Astrocyte (in vitro differentiated cells and primary cell): ENCODE data around the gene MOK. TPM values are rescaled to one million over a fixed set of nuclear protein-coding genes. Genes with fewer than 3 reads are reported as not detected.

Experiments
- DNase-seq: peaks from one replicate; pipeline ENCODE4 v3.0.0-alpha.2; 2010; ENCODE audit warnings: low read depth
- FAIRE-seq: peaks from 2 replicates; lab custom pipeline; 2011; peaks lifted over from hg19 to GRCh38; lab: Jason Lieb, UNC
- H2AFZ ChIP-seq: 2 replicates; pipeline ENCODE4 v1.6.0; 2012; ENCODE audit warnings: low read depth, low read length, inconsistent platforms
- H3K27ac ChIP-seq: 2 replicates; pipeline ENCODE4 v1.5.1; 2011; ENCODE audit warnings: low read depth, low read length, inconsistent platforms
- H3K27me3 ChIP-seq: 2 replicates; pipeline ENCODE4 v1.6.0; 2011; ENCODE audit warnings: low read length, inconsistent platforms; ENCODE audit not compliant: insufficient read depth
- H3K36me3 ChIP-seq: 2 replicates; pipeline ENCODE4 v1.5.1; 2011; ENCODE audit warnings: low read length, inconsistent platforms; ENCODE audit not compliant: insufficient read depth
- H3K4me1 ChIP-seq: 2 replicates; pipeline ENCODE4 v1.5.1; 2011; ENCODE audit warnings: low read length, inconsistent platforms; ENCODE audit not compliant: insufficient read depth
- H3K4me2 ChIP-seq: 2 replicates; pipeline ENCODE4 v1.6.0; 2012; ENCODE audit warnings: low read length, inconsistent platforms
- H3K4me3 ChIP-seq: 2 replicates; pipeline ENCODE4 v1.5.1; 2011; ENCODE audit warnings: low read depth, mild to moderate bottlenecking, low read length, inconsistent platforms; ENCODE audit not compliant: insufficient read depth
- H3K79me2 ChIP-seq: 2 replicates; pipeline ENCODE4 v1.6.0; 2012; ENCODE audit warnings: mild to moderate bottlenecking, low read length, inconsistent platforms; ENCODE audit not compliant: insufficient read depth
- H3K9ac ChIP-seq: 2 replicates; pipeline ENCODE4 v1.6.0; 2012; ENCODE audit warnings: mild to moderate bottlenecking, low read length, inconsistent platforms
- H3K9me3 ChIP-seq: 2 replicates; pipeline ENCODE4 v1.5.1; 2012; ENCODE audit warnings: low read depth, mild to moderate bottlenecking, low read length, inconsistent platforms; ENCODE audit not compliant: insufficient read depth
- H4K20me1 ChIP-seq: 2 replicates; pipeline ENCODE4 v1.6.0; 2012; ENCODE audit warnings: low read length, inconsistent platforms; ENCODE audit not compliant: insufficient read depth
- H3K27ac Mint-ChIP-seq: one replicate; pipeline ENCODE4 v1.8.0; 2021; ENCODE audit warnings: mild to moderate bottlenecking, mixed read lengths; ENCODE audit not compliant: unreplicated experiment
- H3K27me3 Mint-ChIP-seq: one replicate; pipeline ENCODE4 v1.8.0; 2021; ENCODE audit warnings: low read depth, mixed read lengths; ENCODE audit not compliant: unreplicated experiment
- H3K36me3 Mint-ChIP-seq: one replicate; pipeline ENCODE4 v1.8.0; 2021; ENCODE audit warnings: low read depth, mixed read lengths; ENCODE audit not compliant: unreplicated experiment
- H3K4me1 Mint-ChIP-seq: one replicate; pipeline ENCODE4 v1.8.0; 2021; ENCODE audit warnings: low read depth, mixed read lengths; ENCODE audit not compliant: unreplicated experiment
- H3K4me3 Mint-ChIP-seq: one replicate; pipeline ENCODE4 v1.8.0; 2021; ENCODE audit warnings: mild to moderate bottlenecking, moderate library complexity, mixed read lengths; ENCODE audit not compliant: unreplicated experiment
- H3K9me3 Mint-ChIP-seq: one replicate; pipeline ENCODE4 v1.8.0; 2021; ENCODE audit warnings: mild to moderate bottlenecking, mixed read lengths; ENCODE audit not compliant: unreplicated experiment
- CTCF ChIP-seq: IDR thresholded peaks from 2 replicates; pipeline ENCODE4 v1.5.1; 2011; ENCODE audit warnings: low read depth, mild to moderate bottlenecking, inconsistent platforms, low read length, moderate library complexity; ENCODE audit not compliant: insufficient read depth
- EZH2 ChIP-seq: IDR thresholded peaks from 2 replicates; pipeline ENCODE4 v1.6.1; 2012; ENCODE audit warnings: mild to moderate bottlenecking, low read length, inconsistent platforms; ENCODE audit not compliant: insufficient read depth
- total RNA-seq: library from RNA; stranded (reverse); gene quantifications from 2 replicates; pipeline ENCODE4 v1.2.1, GENCODE V29; 2021

The MOK gene
- total RNA-seq, 1 donor from 2014 or later: 9.3 TPM

- no peaks in the 10 kb centered on the region for H3K27me3 ChIP-seq
- H3K4me3 ChIP-seq: no peak overlapping the region
- FAIRE-seq (no peak), DNase-seq (no peak)
- H2AFZ ChIP-seq: no peak overlapping the region
- H3K4me1 Mint-ChIP-seq: peaks cover 24% of the 10 kb centered on the region
- H3K9me3 Mint-ChIP-seq: no peaks in the 10 kb centered on the region
- H3K36me3 Mint-ChIP-seq: peaks cover 2% of the 10 kb centered on the region
- no peaks in the 10 kb centered on the region for H3K79me2 ChIP-seq
- H3K9ac ChIP-seq: no peak overlapping the region
- no peaks in the 10 kb centered on the region for H4K20me1 ChIP-seq
- H3K27ac ChIP-seq: peak overlapping the region; percentile 39
- H3K27ac Mint-ChIP-seq: no peak overlapping the region
- H3K36me3 ChIP-seq: no peaks in the 10 kb centered on the region
- peaks cover 27% of the 10 kb centered on the region for H3K4me1 ChIP-seq
- no peak overlapping the region for H3K4me3 Mint-ChIP-seq
- H3K27me3 Mint-ChIP-seq: no peaks in the 10 kb centered on the region
- H3K9me3 ChIP-seq: no peaks in the 10 kb centered on the region
- TF ChIP-seq CTCF (no peak), EZH2 (no peak)
- no peak overlapping the region for H3K4me2 ChIP-seq
Measured at GRCh38 chr14:102275866-102276265, 29.1 kb downstream of the MOK start.

GRCh38 chr14:102272392-102272791, 32.6 kb downstream of the MOK start:
- H4K20me1 ChIP-seq: no peaks in the 10 kb centered on the region
- no peaks in the 10 kb centered on the region for H3K36me3 ChIP-seq
- Mint-ChIP-seq H3K27me3 (no peaks in the 10 kb centered on the region), H3K9me3 (no peaks in the 10 kb centered on the region), H3K36me3 (no peaks in the 10 kb centered on the region), H3K4me3 (no peak overlapping the region), H3K4me1 (no peaks in the 10 kb centered on the region), H3K27ac (no peak overlapping the region)
- H3K9me3 ChIP-seq: no peaks in the 10 kb centered on the region
- no peak overlapping the region for H3K4me2 ChIP-seq
- no peaks in the 10 kb centered on the region for H3K79me2 ChIP-seq
- no peak overlapping the region for H2AFZ ChIP-seq
- H3K4me1 ChIP-seq: no peaks in the 10 kb centered on the region
- peak overlapping the region; percentile 69 for H3K27ac ChIP-seq
- no peaks in the 10 kb centered on the region for H3K27me3 ChIP-seq
- TF ChIP-seq EZH2 (no peak), CTCF (no peak)
- FAIRE-seq (no peak), DNase-seq (peak; percentile 60)
- H3K9ac ChIP-seq: peak overlapping the region; percentile 38
- no peak overlapping the region for H3K4me3 ChIP-seq

DNA sequence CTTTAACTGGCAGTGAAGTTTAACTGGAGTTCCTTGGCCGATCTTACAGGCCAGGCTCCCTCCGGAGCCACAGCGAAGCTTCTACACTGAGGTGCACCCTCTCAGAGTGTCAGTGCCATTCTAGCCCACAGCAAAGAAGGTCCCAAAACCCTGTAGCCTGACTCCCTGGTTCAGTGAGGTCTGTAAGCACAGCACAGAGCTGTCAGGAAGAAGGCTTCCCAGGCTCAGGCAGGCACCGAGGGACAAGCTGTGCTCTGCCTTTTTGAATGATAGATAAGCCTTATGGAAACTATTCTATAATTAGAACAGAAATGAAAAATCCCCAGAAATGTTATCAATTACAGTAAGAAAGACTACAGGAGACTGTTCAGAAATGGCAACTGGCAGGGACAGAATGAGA, 40.2 kb downstream of the MOK start:
- Histone ChIP-seq H4K20me1 (no peaks in the 10 kb centered on the region), H3K9ac (no peak overlapping the region), H3K4me2 (no peak overlapping the region), H3K27ac (no peak overlapping the region), H3K4me1 (peaks cover 12% of the 10 kb centered on the region), H2AFZ (no peak overlapping the region), H3K9me3 (no peaks in the 10 kb centered on the region), H3K79me2 (no peaks in the 10 kb centered on the region), H3K27me3 (no peaks in the 10 kb centered on the region), H3K4me3 (no peak overlapping the region), H3K36me3 (no peaks in the 10 kb centered on the region)
- FAIRE-seq (no peak), DNase-seq (no peak)
- H3K4me3 Mint-ChIP-seq: no peak overlapping the region
- H3K4me1 Mint-ChIP-seq: peaks cover 3% of the 10 kb centered on the region
- H3K27me3 Mint-ChIP-seq: no peaks in the 10 kb centered on the region
- no peak for TF ChIP-seq CTCF
- TF ChIP-seq EZH2: no peak
- no peak overlapping the region for H3K27ac Mint-ChIP-seq
- no peaks in the 10 kb centered on the region for H3K9me3 Mint-ChIP-seq
- no peaks in the 10 kb centered on the region for H3K36me3 Mint-ChIP-seq
